Measurements from ENCODE around the gene TRA2A. TPM values are rescaled to one million over a fixed set of nuclear protein-coding genes. Genes with fewer than 3 reads are reported as not detected.
"Not testable (repeated sequence)": the region's sequence is repeated elsewhere in the genome, so short reads cannot be mapped to it uniquely, and the experiment has no call there.

The TRA2A gene
- total and polyA plus RNA-seq, 2 experiments from 2014 or later = 55.4 to 57.2 TPM

- H4K20me1 ChIP-seq (ENCODE audit: insufficient read depth, poor library complexity, severe bottlenecking) = peaks cover 93% of the 10 kb centered on the region
- no peak for DNase-seq (ENCODE audit: low spot score)
- 90% methylated on average over 7 of the region's 7 CpGs for WGBS (ENCODE audit: low lambda C conversion rate, missing lambda C conversion rate)
These were observed 11.2 kb downstream of the TRA2A start for GRCh38 chr7:23520582-23520981.

DNA sequence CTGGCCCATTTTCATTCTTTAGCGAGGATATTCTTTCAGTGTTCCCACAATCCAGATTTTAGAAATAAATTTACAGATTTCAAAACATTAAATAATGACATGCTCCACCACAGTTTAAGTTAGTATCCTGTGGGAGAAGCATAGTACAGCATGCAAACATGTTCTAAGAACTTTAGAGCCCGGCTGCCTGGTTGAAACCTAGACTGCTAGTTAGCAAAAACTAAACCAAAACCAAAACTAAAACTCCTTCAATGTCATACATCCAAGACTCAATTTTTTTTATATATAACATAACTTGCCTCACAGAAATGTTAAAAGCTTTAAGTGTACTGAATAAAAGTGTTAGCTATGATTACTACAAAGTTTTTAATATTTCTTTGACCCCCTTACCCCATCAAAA is 17.0 kb downstream of the TRA2A start:
- Histone ChIP-seq H3K27ac (no peak overlapping the region), H2AFZ (no peak overlapping the region), H4K20me1 (ENCODE audit: insufficient read depth, poor library complexity, severe bottlenecking) (peaks cover 61% of the 10 kb centered on the region), H3K4me3 (no peak overlapping the region), H3K36me3 (replicated peaks; ENCODE audit: insufficient read depth, low read depth) (peaks cover 11% of the 10 kb centered on the region), H3K79me2 (peaks cover 96% of the 10 kb centered on the region), H3K4me2 (no peak overlapping the region), H3K27me3 (no peaks in the 10 kb centered on the region), H3K9me2 (replicated peaks; ENCODE audit: insufficient read depth) (no peaks in the 10 kb centered on the region), H3K4me1 (ENCODE audit: insufficient read depth) (no peaks in the 10 kb centered on the region), H3K9me3 (ENCODE audit: low read depth) (no peaks in the 10 kb centered on the region)
- DNase-seq (ENCODE audit: low spot score) = no peak
- 100% methylated on average over 2 of the region's 2 CpGs for WGBS (ENCODE audit: low lambda C conversion rate, missing lambda C conversion rate)
- no peak for TF ChIP-seq EZH2phosphoT487 (IDR thresholded peaks at IDR 0.05; ENCODE audit: low read depth, severe bottlenecking, unreplicated experiment)

More at GRCh38 chr7:23520582-23520981, 11.2 kb downstream of the TRA2A start:
- H3K27me3 ChIP-seq = no peaks in the 10 kb centered on the region
- H3K4me1 ChIP-seq (ENCODE audit: insufficient read depth) = peaks cover 18% of the 10 kb centered on the region
- peaks cover 5% of the 10 kb centered on the region for H3K36me3 ChIP-seq (replicated peaks; ENCODE audit: insufficient read depth, low read depth)
- peaks cover 98% of the 10 kb centered on the region for H3K79me2 ChIP-seq
- H3K27ac ChIP-seq = no peak overlapping the region
- H3K9me2 ChIP-seq (replicated peaks; ENCODE audit: insufficient read depth) = no peaks in the 10 kb centered on the region
- H2AFZ ChIP-seq = no peak overlapping the region
- TF ChIP-seq EZH2 (IDR thresholded peaks at IDR 0.05; ENCODE audit: borderline replicate concordance) (no peak), EZH2phosphoT487 (IDR thresholded peaks at IDR 0.05; ENCODE audit: low read depth, severe bottlenecking, unreplicated experiment) (no peak)
- TF ChIP-seq, protein P1, sequence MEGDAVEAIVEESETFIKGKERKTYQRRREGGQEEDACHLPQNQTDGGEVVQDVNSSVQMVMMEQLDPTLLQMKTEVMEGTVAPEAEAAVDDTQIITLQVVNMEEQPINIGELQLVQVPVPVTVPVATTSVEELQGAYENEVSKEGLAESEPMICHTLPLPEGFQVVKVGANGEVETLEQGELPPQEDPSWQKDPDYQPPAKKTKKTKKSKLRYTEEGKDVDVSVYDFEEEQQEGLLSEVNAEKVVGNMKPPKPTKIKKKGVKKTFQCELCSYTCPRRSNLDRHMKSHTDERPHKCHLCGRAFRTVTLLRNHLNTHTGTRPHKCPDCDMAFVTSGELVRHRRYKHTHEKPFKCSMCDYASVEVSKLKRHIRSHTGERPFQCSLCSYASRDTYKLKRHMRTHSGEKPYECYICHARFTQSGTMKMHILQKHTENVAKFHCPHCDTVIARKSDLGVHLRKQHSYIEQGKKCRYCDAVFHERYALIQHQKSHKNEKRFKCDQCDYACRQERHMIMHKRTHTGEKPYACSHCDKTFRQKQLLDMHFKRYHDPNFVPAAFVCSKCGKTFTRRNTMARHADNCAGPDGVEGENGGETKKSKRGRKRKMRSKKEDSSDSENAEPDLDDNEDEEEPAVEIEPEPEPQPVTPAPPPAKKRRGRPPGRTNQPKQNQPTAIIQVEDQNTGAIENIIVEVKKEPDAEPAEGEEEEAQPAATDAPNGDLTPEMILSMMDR (IDR thresholded peaks at IDR 0.05; ENCODE audit: poor library complexity) = peak; percentile 27
- H3K4me2 ChIP-seq = no peak overlapping the region
- H3K9me3 ChIP-seq (ENCODE audit: low read depth) = no peaks in the 10 kb centered on the region
- no peak overlapping the region for H3K4me3 ChIP-seq

- H3K79me2 ChIP-seq = peaks cover 96% of the 10 kb centered on the region
- H3K27me3 ChIP-seq, H3K27ac ChIP-seq: not testable (repeated sequence)
These were observed 18.0 kb downstream of the TRA2A start for GRCh38 chr7:23513746-23514145.

GRCh38 chr7:23494009-23494408 is 37.8 kb downstream of the TRA2A start:
- Histone ChIP-seq H2AFZ (no peak overlapping the region), H3K36me3 (replicated peaks; ENCODE audit: insufficient read depth, low read depth) (no peaks in the 10 kb centered on the region), H3K4me3 (no peak overlapping the region), H3K4me1 (ENCODE audit: insufficient read depth) (no peaks in the 10 kb centered on the region), H4K20me1 (ENCODE audit: insufficient read depth, poor library complexity, severe bottlenecking) (no peaks in the 10 kb centered on the region), H3K79me2 (no peaks in the 10 kb centered on the region), H3K4me2 (no peak overlapping the region), H3K9me2 (replicated peaks; ENCODE audit: insufficient read depth) (no peaks in the 10 kb centered on the region), H3K27ac (no peak overlapping the region), H3K27me3 (no peaks in the 10 kb centered on the region), H3K9me3 (ENCODE audit: low read depth) (no peaks in the 10 kb centered on the region)
- TF ChIP-seq, protein P1 (IDR thresholded peaks at IDR 0.05; ENCODE audit: poor library complexity) = no peak
- TF ChIP-seq EZH2 (IDR thresholded peaks at IDR 0.05; ENCODE audit: borderline replicate concordance) (no peak), EZH2phosphoT487 (IDR thresholded peaks at IDR 0.05; ENCODE audit: low read depth, severe bottlenecking, unreplicated experiment) (no peak)
- no peak for DNase-seq (ENCODE audit: low spot score)
- 77% methylated on average over 9 of the region's 9 CpGs for WGBS (ENCODE audit: low lambda C conversion rate, missing lambda C conversion rate)

More at GRCh38 chr7:23513746-23514145, 18.0 kb downstream of the TRA2A start:
- Histone ChIP-seq H3K36me3 (replicated peaks; ENCODE audit: insufficient read depth, low read depth) (peaks cover 11% of the 10 kb centered on the region), H4K20me1 (ENCODE audit: insufficient read depth, poor library complexity, severe bottlenecking) (peaks cover 57% of the 10 kb centered on the region)
- H3K9me3 ChIP-seq (ENCODE audit: low read depth); H2AFZ ChIP-seq; H3K9me2 ChIP-seq (replicated peaks; ENCODE audit: insufficient read depth); DNase-seq (ENCODE audit: low spot score); H3K4me3 ChIP-seq; H3K4me2 ChIP-seq; H3K4me1 ChIP-seq (ENCODE audit: insufficient read depth): not testable (repeated sequence)
- 99% methylated on average over 5 of the region's 6 CpGs for WGBS (ENCODE audit: low lambda C conversion rate, missing lambda C conversion rate)
